Renal pelvis (tissue), 4 donors: Measurements from ENCODE around the gene KDM1A. TPM values are rescaled to one million over a fixed set of nuclear protein-coding genes. Genes with fewer than 3 reads are reported as not detected.

Source experiments
- DNase-seq: peaks from one replicate; pipeline ENCODE4 v3.0.0-alpha.2; 2013
- polyA plus RNA-seq, 3 donors: library from polyadenylated mRNA; unstranded; fragments of 120-200 nt; gene quantifications; one replicate each; pipeline ENCODE4 v1.2.1, GENCODE V29; 2013; ENCODE audit not compliant: insufficient read length in 3 of 3

Gene KDM1A
- polyA plus RNA-seq, 3 donors = 132 to 143 (median 135) TPM

- DNase-seq = no peak
Observed at GRCh38 chr1:23101101-23101827, 82.0 kb downstream of the KDM1A start.

- no peak for DNase-seq
Observed at GRCh38 chr1:23101887-23102286, 82.6 kb downstream of the KDM1A start.

DNA sequence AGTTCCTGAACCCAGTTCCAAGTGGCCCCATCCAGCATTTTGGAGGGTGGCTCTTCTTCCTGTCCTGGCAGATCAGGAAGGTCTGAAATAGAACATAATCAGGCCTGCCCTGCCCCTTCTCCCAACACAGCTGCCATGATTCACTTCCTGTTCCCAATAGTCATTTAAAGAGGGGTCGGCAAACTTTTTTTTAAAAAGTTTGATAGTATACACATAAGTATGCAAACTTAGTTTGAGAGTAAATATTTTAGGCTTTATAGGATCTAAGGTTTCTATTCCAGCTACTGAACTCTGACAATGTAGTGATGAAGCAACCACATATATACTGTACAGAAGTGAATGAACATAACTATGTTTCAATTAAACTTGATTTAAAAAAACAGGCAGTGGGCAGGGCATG lies 83.0 kb downstream of the KDM1A start:
- DNase-seq = no peak

DNA sequence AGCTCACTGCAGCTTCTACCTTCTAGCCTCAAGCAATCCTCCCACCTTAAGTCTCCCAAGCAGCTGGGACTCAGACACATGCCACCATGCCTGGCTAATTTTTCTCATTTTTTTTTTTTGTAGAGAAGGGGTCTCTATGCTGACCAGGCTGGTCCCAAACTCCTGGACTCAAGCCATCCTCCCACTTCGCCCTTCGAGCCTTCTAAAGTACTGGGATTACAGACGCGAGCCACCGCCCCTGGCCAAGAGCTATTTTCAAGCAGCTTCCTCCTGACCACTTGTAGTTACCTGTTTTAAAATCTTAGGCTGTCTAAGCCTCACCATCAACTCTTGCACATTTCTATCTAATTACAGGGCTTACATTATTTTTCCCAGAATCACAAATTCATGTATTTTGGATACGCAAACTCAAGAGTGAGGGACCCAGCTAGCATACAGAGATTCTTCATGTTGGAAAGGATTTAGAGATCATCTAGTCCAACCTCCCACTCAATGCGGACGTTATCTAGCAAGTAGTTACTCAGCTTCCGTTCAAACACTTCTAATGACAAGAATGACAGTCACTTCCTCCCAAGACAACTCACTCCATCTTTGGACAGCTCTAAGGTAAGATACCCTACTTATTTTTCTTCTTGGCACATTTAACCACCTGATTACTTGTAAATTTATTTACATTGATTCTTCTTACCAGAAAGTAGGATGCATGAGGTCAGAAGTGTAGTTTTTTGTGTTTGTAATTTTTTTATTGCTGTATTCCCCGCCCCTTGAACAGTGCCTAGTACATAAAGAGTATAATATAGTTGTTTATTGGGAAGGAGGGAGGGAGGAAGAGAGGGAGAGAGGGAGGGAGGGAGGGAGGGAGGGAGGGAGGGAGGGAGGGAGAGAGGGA lies 84.0 kb downstream of the KDM1A start:
- DNase-seq = no peak

DNA sequence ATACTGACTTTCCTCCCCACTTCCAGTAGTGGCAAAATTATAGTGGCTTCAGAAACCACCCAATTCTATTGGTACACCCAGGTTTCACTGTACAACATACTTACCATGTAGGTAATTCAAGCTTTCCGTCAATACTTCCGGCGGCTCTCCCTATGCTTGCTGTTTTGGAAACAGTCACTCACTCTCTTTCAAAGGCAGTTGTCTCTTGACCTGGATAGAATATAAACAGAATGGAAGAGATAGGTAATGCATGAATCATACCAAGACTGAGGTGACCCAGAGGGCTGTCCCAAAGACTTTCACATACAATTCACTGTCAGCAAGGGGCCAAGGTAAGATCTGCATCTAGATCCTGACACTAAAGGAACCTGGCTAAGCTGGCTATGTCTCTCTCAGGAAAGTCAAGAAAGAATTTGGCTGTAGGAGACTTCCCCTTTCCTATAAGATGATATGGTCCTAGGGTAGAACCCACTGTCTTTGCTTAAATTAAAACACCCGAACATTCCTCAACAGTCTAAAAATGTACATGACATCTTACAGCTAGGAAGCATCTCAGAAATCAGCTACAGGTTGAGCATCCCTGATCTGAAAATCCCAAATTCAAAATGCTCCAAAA lies 89.8 kb downstream of the KDM1A start:
- DNase-seq = no peak

DNA sequence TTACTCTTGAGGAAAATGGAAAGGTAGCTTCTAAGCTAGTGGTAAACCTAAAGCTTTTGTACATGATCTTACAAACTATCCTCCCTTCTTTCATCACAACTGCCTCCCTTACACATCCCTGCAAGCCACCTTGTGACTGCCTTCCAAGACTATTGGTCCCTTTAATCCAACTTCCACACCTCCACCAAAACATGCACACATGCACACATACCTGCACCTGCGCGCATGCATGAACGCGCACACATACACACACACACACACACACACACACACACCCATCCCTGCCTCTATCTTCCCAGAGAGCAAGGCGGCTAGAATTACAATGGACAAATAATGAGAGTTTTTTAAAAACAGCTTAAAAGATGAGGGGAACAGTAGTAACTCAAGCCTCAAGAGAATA lies 91.1 kb downstream of the KDM1A start:
- no peak for DNase-seq

- DNase-seq = no peak
Observed at GRCh38 chr1:23111600-23112535, 92.6 kb downstream of the KDM1A start.

- no peak for DNase-seq
Observed at GRCh38 chr1:23114424-23115079, 95.3 kb downstream of the KDM1A start.

- no peak for DNase-seq
Observed at GRCh38 chr1:23116216-23116836, 97.1 kb downstream of the KDM1A start.

DNA sequence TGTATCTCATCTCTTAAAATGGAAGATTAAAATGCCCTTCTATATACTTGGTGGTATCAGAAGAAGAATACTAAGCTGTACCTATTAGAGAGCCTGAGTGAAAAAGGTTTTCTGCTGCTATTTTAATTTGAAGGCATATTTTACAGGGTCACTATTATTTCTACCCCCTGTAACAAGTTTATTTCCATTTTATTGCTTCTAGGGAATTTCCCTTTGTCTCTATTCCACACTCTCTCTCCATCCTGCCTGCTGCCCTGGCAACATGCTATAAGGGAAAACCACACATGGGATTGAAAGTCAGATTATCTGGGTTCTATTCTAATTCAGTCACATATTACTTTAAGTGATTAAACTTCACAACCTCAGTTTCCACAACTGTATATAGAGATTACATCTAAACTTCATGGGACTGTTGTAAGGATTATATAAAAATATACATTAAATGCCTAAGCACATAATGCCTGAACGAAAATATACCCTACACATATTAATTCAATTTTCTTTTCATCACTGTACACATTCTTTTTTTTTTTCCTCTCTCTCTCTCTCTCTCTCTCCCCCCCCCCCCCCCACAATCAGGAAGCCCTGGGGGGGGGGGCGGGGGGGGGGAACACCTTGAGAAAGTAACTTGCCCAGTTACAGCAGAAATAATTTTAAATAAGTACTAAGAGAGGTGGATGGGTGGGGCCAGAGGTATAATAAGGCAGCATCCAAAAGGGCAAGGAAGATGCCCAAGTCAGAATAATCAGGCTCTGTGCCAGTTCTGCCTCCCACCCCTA lies 97.8 kb downstream of the KDM1A start:
- no peak for DNase-seq

- no peak for DNase-seq
Observed at GRCh38 chr1:23118407-23118806, 99.1 kb downstream of the KDM1A start.

- DNase-seq = no peak
Observed at GRCh38 chr1:23118957-23119792, 99.9 kb downstream of the KDM1A start.

- DNase-seq = no peak
Observed at GRCh38 chr1:23120383-23120782, 101.1 kb downstream of the KDM1A start.

DNA sequence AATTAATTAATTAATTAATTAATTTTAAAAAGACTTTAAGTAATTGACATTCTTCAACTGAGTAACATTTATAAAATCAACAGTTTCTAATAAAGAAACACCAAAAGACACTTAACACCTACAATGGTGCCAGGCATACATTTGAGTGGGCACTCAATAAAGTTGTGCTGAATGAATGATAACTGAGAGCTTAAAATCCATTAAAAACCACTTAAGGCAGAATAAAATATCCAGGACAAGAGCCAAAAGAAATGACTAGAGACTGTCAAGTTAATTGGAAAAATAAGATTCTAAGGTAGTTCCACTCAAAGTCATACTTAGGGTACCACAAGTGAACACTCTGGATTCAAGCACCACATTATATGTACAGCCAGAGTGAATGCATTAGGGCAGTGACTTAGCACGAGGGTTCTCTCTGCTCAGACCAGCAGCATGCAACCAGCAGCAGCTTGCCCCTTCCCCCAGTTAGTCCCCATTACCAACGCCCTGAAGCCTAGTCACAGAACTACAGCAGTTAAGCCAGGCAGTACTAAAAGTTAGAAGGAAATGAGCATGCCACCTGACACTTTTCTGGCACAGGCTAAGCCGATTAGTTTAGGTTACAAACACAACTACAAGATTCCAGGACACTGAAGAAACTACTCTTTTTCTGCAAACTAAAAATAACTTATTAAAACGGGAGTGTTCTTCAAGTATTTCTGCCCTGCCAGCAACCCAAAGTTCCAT lies 102.9 kb downstream of the KDM1A start:
- DNase-seq = peak; percentile 45

- DNase-seq = no peak
Observed at GRCh38 chr1:23122796-23123195, 103.5 kb downstream of the KDM1A start.

- no peak for DNase-seq
Observed at GRCh38 chr1:23123528-23123927, 104.3 kb downstream of the KDM1A start.

- no peak for DNase-seq
Observed at GRCh38 chr1:23124259-23125026, 105.2 kb downstream of the KDM1A start.
